NK-92 treated with Interleukin-12 subunit alpha and Interleukin-12 subunit beta, amount 100 ng/mL, for 24 hours (cell line): Measurements from ENCODE around the gene FCRL1.

Experiments
- DNase-seq: peaks from one replicate; lab custom pipeline; 2025; lab: John Stamatoyannopoulos, UW

FCRL1 gene, protein sequence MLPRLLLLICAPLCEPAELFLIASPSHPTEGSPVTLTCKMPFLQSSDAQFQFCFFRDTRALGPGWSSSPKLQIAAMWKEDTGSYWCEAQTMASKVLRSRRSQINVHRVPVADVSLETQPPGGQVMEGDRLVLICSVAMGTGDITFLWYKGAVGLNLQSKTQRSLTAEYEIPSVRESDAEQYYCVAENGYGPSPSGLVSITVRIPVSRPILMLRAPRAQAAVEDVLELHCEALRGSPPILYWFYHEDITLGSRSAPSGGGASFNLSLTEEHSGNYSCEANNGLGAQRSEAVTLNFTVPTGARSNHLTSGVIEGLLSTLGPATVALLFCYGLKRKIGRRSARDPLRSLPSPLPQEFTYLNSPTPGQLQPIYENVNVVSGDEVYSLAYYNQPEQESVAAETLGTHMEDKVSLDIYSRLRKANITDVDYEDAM

GRCh38 chr1:157819896-157820295, at the start of gene FCRL1:
Gene FCRL1, minus strand, starts transcription at chr1:157820120. Its CDS starts 83 bp downstream, at chr1:157820037.
- DNase-seq: no peak

GRCh38 chr1:157868654-157869053, 48.7 kb upstream of the FCRL1 start:
- DNase-seq: no peak

GRCh38 chr1:157862114-157863070, 42.5 kb upstream of the FCRL1 start:
- DNase-seq: no peak

GRCh38 chr1:157856538-157856937, 36.6 kb upstream of the FCRL1 start:
- DNase-seq: no peak

DNA sequence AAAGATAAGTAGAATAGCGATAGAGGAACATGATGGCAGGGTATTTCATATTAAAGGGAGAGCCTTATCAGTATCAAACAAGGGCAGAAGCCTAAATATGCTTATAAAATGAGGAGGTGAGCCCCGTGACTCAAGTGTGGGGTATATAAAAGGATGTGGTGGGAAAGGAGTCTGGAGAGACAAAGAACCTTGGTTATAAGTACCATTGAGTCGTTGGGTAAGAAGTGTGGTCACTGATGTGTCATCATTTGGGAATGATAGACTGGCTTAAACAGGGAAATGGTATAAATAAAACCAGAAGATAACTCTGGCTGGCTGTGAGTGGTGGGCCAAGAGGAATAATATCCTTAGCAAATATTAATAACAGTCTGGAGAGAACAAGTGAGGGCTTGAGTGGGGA, 32.6 kb upstream of the FCRL1 start:
- no peak for DNase-seq

- no peak for DNase-seq
Measured at GRCh38 chr1:157849229-157849875, 29.4 kb upstream of the FCRL1 start.

- DNase-seq: no peak
Measured at GRCh38 chr1:157844089-157844830, 24.3 kb upstream of the FCRL1 start.

GRCh38 chr1:157842939-157843338, 23.0 kb upstream of the FCRL1 start:
- no peak for DNase-seq

- no peak for DNase-seq
Measured at GRCh38 chr1:157841708-157842107, 21.8 kb upstream of the FCRL1 start, which contains the start of gene CD5L. Gene CD5L, minus strand, starts transcription at chr1:157841808. Its CDS starts 107 bp downstream, at chr1:157841701.

DNA sequence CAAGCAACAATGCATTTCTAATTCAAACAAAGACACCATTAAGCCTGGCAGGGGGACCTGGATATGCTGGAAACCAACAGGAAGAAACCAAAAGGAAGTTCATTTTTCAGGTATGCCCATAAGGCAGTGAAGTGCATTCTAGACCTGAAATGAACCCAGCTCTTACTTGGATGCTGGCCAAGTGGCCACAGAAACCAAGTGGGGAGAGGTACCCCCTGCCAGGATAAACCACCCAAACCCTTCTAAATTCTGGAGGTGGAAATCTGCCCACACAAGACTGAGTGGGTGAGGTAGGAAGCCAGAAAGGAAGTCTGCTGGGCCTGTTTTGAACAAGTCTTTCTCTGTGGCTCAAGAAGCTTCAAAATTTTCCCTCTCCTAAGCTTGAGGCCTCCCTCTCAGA, 19.0 kb upstream of the FCRL1 start:
- DNase-seq: no peak

DNA sequence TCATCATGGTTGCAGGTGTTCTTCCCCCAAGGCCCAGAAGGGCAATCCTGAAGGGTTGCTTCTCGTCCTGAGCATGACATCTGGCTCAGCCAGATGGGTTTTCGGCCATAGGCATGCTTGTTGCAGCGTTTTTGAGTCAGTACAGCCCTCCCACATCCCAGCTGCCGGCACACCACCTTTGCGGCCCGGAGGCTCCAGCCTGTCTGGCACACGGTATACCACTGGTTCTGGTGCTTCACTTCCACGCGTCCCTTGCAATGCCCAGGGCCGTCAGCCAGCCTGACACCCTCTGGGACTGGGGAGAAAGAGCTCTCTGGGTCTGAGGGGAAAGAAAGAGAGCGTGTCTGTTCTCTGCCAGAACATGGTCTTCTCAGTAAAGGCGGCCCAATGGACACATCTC, 14.5 kb upstream of the FCRL1 start:
- no peak for DNase-seq

DNA sequence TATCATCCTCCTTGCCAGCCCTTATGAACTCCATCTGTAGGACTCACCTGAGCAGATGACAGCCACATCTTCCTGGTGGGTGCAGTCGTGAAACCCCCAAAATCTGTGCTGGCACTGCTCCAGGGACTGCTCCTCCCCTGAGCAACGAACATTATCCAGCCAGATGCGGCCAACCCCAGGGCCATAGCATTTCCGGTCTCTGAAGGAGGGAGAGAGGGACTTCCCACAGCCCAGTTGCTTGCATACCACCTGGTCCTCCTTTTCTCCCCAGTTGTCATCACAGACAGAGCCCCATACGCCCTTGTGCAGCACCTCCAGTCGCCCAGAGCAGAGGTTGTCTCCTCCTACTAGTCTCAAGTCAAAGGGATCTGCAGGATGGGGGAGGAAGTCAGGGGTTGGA, 13.2 kb upstream of the FCRL1 start:
- DNase-seq: no peak

- peak; percentile 4 for DNase-seq
Measured at GRCh38 chr1:157831968-157832626, 12.2 kb upstream of the FCRL1 start.

DNA sequence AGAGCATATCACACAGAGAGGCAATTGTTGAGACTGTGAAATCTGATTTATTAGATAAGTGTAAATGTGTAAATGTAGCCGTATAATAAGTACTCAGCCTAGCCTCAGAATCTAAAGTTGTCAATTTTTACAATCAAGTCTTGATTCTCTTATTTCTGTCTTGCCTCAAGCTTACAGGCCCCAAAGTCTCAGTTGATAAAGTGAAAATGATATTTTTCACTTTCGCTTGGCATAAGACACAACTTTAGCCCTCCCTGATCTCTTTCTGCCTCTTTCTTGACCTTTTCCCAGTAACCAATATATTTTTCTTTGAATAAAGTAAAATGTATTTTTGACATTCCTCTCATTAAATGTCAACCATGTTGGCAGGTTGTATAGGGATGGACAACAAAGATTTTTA, 11.0 kb upstream of the FCRL1 start:
- DNase-seq: no peak

- DNase-seq: no peak
Measured at GRCh38 chr1:157829711-157830110, 9.8 kb upstream of the FCRL1 start.

GRCh38 chr1:157829210-157829609, 9.3 kb upstream of the FCRL1 start:
- DNase-seq: no peak

DNA sequence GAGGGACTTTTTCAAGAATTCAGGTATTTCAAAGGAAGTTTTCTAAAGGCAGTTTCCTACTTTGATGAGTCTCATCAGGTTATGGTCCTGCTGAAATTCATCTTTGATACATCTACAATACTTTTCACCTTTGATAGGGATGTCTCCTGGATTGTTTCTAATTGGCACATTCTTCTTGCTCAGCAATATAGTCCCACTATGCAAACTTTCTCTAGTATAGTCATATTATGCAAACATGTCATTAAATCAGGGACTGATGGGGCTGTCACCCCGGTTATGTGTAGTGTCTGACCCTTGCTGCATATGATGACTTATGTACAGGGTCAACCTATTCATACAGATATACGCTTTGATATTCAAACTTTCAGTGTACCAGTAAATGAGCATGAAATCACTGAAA, 379 bp upstream of the FCRL1 start:
- DNase-seq: no peak

DNA sequence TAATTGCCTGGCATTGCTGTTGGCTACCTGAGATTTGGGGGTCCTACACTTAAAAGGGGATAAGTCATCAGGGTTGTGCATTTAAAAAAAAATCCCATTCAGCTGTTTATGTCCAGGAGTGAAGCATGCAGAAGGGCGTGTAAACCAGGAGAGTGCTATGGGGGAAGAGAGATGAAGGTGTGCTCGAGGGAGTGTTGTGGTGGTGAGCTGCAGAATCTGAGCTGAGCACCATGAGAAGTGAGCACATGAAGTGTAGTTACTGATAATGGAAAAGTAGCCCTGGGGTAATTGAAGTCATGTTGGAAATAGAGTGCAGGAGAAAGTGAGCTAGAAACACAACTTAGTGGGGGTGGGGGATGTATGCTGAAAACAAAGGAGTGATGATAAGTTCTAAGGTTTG, 705 bp downstream of the FCRL1 start:
- DNase-seq: no peak

DNA sequence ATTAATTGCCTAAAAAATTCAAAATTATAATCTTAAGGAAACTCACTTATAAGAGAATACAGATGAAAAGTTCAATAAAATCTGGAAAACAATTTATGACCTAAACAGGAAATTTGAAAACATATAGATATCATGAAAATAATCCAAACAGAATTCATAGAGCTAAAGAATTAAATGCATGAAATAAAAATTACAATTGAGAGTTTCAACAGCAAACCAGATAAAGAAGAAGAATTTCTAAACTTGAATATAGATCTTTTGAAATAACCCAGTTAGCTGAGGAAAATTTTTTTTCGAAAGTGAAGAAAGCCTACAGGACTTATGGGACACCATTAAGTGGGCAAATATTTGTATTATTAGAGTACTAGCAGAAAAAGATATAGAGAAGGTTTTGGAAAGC, 6.7 kb downstream of the FCRL1 start:
- DNase-seq: no peak

- DNase-seq: peak; percentile 4
Measured at GRCh38 chr1:157806431-157807149, 13.3 kb downstream of the FCRL1 start.
